ENCODE data around the gene ACACA.

Gene ACACA

GRCh38 chr17:37109731-37110710, 296.6 kb downstream of the ACACA start:
- TF ChIP-seq POLR2A (IDR thresholded peaks at IDR 0.05; ENCODE audit: low read depth, low read length): no peak
- no peak for FAIRE-seq

GRCh38 chr17:37109106-37109505, 297.5 kb downstream of the ACACA start:
- no peak for TF ChIP-seq POLR2A (IDR thresholded peaks at IDR 0.05; ENCODE audit: low read depth, low read length)
- DNase-seq (ENCODE audit: insufficient read length, low spot score) (no peak), FAIRE-seq (no peak)

More at GRCh38 chr17:37109731-37110710, 296.6 kb downstream of the ACACA start:
- DNase-seq (ENCODE audit: insufficient read length, low spot score): no peak

- DNase-seq (ENCODE audit: insufficient read length, low spot score) (no peak), FAIRE-seq (no peak)
- TF ChIP-seq POLR2A (IDR thresholded peaks at IDR 0.05; ENCODE audit: low read depth, low read length): no peak
These were observed 299.1 kb downstream of the ACACA start for GRCh38 chr17:37107406-37108083.

- FAIRE-seq (no peak), DNase-seq (ENCODE audit: insufficient read length, low spot score) (no peak)
- TF ChIP-seq POLR2A (IDR thresholded peaks at IDR 0.05; ENCODE audit: low read depth, low read length): no peak
These were observed 300.6 kb downstream of the ACACA start for GRCh38 chr17:37106049-37106448.

GRCh38 chr17:37103231-37103630, 303.4 kb downstream of the ACACA start:
- TF ChIP-seq POLR2A (IDR thresholded peaks at IDR 0.05; ENCODE audit: low read depth, low read length): no peak
- no peak for FAIRE-seq
- DNase-seq (ENCODE audit: insufficient read length, low spot score): no peak

GRCh38 chr17:37101306-37101705, 305.3 kb downstream of the ACACA start:
- FAIRE-seq (no peak), DNase-seq (ENCODE audit: insufficient read length, low spot score) (no peak)
- TF ChIP-seq POLR2A (IDR thresholded peaks at IDR 0.05; ENCODE audit: low read depth, low read length): no peak

GRCh38 chr17:37100231-37100630, 306.4 kb downstream of the ACACA start:
- FAIRE-seq (no peak), DNase-seq (ENCODE audit: insufficient read length, low spot score) (no peak)
- no peak for TF ChIP-seq POLR2A (IDR thresholded peaks at IDR 0.05; ENCODE audit: low read depth, low read length)

- FAIRE-seq (no peak), DNase-seq (ENCODE audit: insufficient read length, low spot score) (no peak)
- no peak for TF ChIP-seq POLR2A (IDR thresholded peaks at IDR 0.05; ENCODE audit: low read depth, low read length)
These were observed 307.5 kb downstream of the ACACA start for GRCh38 chr17:37098910-37099664.

- DNase-seq (ENCODE audit: insufficient read length, low spot score) (no peak), FAIRE-seq (no peak)
- TF ChIP-seq POLR2A (IDR thresholded peaks at IDR 0.05; ENCODE audit: low read depth, low read length): no peak
These were observed 308.5 kb downstream of the ACACA start for GRCh38 chr17:37098152-37098551.

GRCh38 chr17:37097154-37097553, 309.5 kb downstream of the ACACA start:
- no peak for DNase-seq (ENCODE audit: insufficient read length, low spot score)
- FAIRE-seq: no peak
- TF ChIP-seq POLR2A (IDR thresholded peaks at IDR 0.05; ENCODE audit: low read depth, low read length): no peak

- FAIRE-seq: no peak
- DNase-seq (ENCODE audit: insufficient read length, low spot score): no peak
- TF ChIP-seq POLR2A (IDR thresholded peaks at IDR 0.05; ENCODE audit: low read depth, low read length): no peak
These were observed 310.6 kb downstream of the ACACA start for GRCh38 chr17:37096071-37096470.

GRCh38 chr17:37094391-37094790, 312.2 kb downstream of the ACACA start:
- no peak for DNase-seq (ENCODE audit: insufficient read length, low spot score)
- no peak for TF ChIP-seq POLR2A (IDR thresholded peaks at IDR 0.05; ENCODE audit: low read depth, low read length)
- FAIRE-seq: no peak

- no peak for FAIRE-seq
- no peak for TF ChIP-seq POLR2A (IDR thresholded peaks at IDR 0.05; ENCODE audit: low read depth, low read length)
- DNase-seq (ENCODE audit: insufficient read length, low spot score): no peak
These were observed 313.9 kb downstream of the ACACA start for GRCh38 chr17:37092701-37093100.

GRCh38 chr17:37092071-37092470, 314.6 kb downstream of the ACACA start:
- FAIRE-seq: no peak
- TF ChIP-seq POLR2A (IDR thresholded peaks at IDR 0.05; ENCODE audit: low read depth, low read length): no peak
- DNase-seq (ENCODE audit: insufficient read length, low spot score): no peak
